HG03457 (cell line): ENCODE data around the gene DCAF6.

ENCODE experiments used
- ATAC-seq: cut with Tn5 transposase; IDR thresholded peaks from one replicate; pipeline ENCODE4 v1.9.1; 2021; ENCODE audit warnings: moderate number of reproducible peaks; ENCODE audit not compliant: unreplicated experiment

The DCAF6 gene

DNA sequence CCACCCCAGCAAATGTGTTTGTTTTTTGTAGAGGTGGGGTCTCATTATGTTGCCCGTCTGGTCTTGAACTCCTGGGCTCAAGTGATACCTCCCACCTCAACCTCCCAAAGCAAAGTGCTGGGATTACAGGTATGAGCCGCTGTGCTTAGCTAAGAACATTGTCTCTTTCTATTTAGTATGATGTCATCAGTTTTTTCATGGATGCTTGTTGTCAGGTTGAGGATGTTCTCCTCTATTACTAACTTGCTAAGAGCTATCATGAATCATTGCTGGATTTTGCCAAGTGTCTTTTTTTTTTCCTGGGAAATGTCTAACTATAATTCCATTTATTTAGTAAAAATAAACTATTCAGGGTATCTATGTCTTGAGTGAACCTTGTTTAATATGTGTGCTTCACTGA, 19.4 kb downstream of the DCAF6 start:
- no peak for ATAC-seq

DNA sequence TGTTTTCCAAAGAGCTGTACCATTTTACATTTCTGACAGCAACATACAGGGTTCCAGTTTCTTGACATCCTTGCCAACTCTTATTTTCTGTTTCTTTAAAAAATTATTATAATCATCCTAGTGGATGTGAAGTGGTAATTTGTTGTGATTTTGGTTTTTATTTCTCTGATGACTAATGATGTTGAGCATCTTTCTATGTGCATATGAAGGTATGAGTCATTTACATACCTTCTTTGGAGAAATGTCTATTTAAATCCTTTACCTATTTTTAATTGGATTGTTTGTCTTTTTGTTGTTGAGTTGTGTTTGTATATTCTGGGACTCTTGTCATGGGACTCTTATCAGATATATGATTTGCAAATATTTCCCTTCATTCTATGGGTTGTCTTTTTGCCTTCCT, 21.2 kb downstream of the DCAF6 start:
- ATAC-seq, result no peak

DNA sequence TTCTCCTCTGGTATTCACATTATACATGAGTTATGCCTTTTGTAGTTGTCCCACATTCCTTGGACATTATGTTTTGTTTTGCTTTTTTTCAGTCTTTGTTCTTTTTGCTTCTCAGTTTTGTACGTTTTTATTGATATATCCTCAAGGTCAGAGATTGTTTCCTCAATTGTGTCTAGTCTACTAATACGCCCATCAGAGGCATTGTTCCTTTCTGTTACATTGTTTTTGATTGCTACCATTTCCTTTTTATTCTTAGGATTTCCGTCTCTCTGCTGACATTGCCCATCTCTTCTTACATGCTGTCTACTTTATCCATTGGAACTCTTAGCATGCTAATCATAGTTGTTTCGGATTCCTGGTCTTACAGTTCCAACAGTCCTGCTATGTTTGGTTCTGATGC, 28.2 kb downstream of the DCAF6 start:
- ATAC-seq, result no peak

DNA sequence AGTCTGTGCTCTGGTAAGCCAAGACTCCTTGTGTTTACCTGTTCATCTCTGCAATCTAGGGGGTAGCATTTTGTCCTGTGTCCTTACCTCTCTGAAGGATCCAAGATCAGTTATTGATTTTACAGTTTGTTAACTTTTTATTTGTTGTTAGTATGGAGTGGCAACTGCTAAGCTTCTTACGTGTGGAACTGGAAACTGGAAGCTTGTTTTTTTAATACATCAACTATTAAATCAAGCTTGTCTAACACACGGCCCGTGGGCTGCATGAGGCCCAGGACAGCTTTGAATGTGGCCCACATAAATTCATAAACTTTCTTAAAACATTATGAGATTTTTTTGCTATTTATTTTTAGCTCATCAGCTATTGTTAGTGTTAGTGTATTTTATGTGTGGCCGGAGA, 29.6 kb downstream of the DCAF6 start:
- ATAC-seq, result no peak

DNA sequence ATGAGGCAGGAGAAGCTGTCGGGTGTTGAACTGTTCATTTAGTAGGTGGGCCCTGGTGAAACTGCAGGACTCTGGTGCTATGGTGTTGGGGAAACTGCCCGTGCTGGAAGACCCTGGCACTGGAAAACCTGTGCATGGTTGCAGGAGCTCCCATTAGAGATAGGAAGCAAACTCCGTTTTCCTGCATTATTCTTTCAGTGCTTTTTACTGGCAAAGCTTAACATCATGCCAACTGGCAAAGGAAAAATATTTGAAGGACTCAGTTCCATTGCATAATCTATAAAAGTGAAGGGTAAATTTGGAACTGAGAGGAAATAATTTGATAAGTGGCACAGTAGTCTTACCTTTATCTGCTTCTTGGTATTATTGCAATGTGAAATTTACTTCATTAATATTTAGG, 32.1 kb downstream of the DCAF6 start:
- no peak for ATAC-seq

DNA sequence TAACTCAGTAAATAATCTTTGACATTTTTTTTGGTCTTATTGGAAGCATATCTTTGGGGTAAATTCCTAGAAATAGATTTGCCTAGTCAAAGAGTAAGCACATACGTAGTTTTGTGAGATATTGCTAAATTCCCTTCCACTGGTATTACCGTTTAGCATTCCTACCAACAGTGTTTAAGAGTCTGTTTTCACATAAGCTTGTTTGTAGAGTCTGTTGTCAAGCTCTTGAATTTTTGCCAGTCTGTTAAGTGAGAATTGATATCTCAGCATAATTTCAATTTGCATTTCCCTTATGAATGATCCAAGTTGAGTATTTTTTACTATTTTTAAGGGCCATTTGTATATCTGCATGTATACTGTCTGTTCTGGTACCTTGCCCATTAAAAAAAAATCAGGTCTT, 37.3 kb downstream of the DCAF6 start:
- no peak for ATAC-seq

DNA sequence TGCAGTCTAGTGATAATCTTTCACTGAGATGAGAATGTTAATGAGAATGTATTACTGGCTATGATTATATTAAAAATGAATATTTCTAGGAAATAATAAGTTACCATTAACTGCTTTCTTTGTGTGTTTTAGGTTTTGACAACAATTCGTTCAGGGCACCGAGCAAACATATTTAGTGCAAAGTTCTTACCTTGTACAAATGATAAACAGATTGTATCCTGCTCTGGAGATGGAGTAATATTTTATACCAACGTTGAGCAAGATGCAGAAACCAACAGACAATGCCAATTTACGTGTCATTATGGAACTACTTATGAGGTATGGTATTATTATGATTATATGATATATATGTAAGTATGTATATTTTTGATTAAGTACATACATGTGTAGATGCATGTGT, 38.2 kb downstream of the DCAF6 start:
- no peak for ATAC-seq

DNA sequence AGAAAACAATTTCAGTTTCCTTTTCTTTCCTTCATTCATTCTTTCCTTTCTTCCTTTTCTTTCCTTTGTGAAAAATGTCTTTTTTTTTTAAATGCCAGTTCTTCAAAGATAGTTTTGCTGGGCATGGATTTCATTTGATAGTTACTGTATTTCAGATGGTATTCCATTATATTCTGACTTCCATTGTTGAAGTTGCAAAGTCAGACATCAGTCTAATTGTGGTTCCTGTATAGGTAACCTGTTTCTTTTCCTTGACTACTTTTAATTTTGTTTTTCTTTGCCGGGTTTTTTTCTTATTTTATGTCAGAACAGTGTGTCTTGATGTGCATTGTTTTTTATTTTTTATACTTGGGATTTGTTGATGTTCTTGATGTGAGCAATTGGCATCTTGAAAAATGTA, 40.8 kb downstream of the DCAF6 start:
- ATAC-seq, result no peak

DNA sequence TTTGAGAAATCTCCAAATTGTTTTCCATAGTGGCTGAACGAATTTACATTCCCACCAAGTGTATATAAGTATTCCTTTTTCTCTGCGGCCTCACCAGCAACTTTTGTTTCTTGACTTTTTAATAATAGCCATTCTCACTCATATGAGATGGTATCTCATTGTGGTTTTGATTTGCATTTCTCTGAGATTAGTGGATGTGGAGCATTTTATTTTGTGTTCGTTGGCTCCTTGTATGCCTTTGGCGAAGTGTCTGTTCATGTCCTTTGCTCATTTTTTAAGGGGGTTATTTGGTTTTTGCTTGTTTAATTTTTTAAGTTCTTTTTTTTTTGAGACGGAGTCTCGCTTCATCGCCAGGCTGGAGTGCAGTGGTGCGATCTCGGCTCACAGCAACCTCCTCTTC, 45.5 kb downstream of the DCAF6 start:
- ATAC-seq, result no peak

DNA sequence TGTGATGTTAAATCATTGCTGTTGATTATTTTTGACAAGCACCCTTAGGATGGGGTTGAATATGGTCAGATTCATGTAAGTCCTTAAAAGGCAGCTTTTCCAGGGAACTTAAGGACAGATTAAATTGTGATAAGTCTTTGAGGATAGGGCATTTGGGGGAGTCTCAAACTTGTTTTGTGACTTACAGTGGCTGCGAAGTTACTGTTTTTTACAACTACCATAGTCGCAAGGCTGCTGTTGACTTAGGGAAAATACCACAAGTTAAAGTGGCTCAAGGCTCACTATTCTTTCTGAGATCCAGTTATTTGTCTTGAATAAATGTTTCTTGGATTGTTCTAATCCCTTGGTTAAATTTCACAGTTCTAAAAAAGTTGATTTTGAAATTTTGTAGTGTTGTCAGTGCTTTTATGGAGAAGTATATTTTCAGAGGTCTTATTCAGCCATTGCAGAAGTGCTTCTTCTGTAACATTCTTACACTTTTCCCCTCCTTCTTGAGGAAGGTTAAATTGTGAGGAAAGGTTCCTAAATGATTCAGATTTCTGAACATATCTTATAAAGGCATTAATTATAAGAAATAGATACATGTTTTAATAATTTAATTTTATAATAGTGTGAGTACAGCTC, 47.4 kb downstream of the DCAF6 start:
- ATAC-seq, result no peak

DNA sequence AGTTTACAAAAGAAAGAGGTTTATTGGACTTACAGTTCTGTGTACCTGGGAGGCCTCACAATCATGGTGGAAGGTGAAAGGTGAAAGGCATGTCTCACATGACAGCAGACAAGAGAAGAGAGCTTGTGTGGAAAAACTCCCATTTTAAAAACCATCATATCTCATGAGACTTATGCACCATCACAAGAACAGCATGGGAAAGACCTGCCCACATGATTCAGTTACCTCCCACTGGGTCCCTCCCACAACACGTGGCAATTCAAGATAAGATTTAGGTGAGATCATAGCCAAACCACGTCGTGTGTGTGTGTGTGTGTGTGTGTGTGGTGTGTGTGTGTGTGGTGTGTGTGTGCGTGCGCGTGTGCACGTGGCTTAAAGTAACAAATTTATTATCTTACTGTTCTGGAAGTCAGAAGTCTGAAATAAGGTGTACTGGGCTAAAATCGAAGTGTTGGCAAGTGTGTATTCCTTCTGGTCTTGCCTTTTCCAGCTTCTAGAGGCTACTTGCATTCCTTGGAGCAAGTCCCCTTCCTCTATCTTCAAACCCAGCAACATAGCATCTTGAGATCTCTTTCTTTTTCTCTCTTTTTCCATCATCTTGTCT, 48.5 kb downstream of the DCAF6 start:
- no peak for ATAC-seq

DNA sequence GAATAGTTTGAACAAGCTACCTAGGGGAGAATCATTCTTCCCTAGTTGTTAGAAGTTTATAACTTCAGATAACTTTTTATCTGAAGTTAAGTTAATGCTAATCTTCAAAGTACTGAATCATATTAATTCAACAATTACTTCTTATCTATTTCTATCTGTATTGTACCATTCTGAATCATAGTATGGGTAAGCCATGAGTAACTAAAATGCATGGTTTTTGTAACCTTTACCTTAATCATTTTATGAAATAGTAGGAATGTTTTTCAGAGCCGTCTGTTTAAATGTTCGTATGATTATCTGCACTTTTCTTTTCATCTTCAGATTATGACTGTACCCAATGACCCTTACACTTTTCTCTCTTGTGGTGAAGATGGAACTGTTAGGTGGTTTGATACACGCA, 50.7 kb downstream of the DCAF6 start:
- no peak for ATAC-seq

DNA sequence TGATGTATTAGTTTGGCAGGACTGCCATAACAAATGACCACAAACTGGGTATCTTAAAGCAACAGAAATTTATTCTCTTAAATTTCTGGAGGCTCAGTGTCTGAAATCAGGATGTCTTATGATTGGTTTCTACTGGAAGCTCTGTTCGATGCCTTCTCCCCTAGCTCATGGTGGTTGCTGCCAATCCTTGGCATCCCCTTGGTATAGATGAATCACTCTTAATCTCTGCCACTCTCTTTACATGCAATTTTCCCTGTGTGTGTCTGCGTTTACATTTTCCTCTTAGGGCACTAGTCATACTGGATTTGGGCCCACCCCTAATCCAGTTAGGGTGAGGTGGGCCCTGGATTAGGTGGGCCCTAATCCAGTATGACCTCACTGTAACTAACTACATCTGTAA, 55.1 kb downstream of the DCAF6 start:
- no peak for ATAC-seq

DNA sequence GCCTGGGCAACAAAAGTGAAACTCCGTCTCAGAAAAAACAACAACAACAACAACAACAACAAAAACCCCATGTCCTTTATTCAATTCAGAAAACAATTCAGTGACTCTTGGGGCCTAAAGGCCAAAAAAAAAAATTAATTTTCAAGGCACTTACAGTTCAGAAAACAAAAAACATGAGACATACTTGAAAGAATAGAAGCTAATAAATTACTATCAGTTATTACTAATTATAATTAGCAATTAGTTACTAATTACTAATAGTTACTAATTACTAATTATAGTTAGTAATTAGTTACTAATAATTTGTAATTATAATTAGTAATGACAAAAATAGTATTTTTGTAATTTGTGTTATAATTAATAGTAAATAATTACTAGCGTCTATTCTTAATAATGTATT, 57.2 kb downstream of the DCAF6 start:
- ATAC-seq, result no peak

DNA sequence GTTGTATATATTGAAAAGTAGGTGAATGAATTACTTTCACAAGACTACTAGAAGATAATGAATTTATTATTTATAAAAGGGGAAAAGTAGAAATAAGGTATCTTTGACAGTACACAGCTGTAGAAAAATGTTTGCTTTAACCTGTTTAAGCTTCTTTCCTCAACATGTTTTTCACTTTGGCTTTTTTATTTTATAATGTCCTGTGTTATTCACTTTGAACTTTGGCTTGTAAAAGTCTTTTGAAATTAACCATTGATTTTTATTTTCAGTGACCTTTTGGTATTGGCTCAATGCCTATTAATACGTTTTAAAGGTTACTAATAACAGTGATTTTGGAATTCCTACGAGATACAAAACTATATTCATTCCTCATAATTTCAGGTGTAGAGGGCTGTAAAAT, 58.1 kb downstream of the DCAF6 start:
- ATAC-seq, result no peak

DNA sequence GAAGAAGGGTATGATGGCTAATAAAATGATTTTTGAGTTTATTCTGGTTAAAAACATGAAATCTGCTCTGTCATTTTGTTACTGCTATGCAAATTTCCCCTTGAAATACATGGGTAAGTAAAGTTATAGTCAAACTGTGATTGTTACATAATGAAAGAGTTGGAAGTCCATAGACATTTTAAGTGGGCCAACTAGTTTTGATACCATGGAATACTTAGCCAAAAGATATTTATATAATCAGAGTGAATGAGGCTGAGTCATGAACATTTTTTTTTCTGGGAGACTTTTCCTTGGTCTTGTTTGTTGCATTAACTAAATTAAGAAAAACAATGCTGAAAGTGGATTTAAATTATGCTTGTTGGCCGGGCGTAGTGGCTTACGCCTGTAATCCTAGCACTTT, 58.6 kb downstream of the DCAF6 start:
- no peak for ATAC-seq

DNA sequence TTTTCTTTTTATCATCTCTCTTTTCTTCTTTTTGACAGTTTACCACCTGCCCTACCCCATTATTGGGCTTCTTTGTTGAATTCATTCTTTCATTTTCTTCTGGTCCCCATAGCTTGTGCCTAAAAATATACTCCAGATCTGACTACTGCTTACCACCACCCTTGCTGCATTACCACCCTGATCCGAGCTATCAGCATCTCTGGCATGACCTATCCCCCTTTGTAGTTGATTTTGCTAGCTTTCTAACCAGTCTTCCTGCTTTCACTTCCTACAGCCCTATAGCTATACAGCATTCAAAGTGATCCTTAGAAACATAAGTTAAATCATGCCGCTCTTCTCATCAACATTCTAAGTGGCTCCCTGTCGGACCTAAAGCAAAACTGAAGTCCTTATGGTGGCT, 59.8 kb downstream of the DCAF6 start:
- ATAC-seq, result no peak

DNA sequence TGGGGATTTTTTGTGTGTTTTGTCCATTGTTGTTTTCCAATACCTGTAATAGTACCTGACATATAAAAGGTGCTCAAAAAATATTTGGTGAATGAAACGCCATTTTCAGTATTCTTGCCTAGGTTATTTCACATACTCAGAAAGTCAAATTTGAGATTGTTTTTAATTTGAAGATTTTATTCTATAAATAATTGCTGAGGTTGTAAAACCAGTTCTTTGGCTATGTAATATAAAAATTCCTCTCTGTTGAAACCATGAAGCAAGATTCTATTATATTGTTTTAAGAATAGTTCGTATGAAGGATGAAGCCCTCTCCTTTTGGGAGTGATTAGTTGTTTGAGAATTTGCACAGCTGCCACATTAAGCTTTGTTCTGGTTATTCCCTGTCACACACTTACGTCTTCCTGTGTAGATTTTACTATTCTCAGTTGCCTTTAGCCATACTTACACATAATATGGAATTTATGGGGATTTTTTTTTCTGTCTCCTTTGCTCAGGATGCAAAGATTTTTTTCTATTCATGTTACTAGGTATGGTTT, 60.6 kb downstream of the DCAF6 start:
- ATAC-seq, result no peak

DNA sequence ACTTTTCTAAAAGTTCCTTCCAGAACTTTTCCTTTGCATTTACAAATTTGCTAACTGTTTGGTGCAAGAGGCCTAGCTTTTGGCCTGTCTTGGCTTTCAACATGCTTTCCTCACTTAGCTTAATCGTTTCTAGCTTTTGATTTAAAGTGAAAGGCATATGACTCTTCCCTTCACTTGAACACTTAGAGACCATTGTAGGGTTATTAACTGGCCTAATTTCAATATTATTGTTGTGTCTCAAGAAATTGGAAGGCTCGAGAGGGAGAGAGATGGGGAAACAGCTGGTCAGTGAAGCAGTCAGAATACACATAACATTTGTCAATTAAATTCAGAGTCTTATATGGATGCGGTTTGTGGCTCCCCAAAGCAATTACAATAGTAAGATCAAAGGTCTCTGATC, 63.4 kb downstream of the DCAF6 start:
- no peak for ATAC-seq

DNA sequence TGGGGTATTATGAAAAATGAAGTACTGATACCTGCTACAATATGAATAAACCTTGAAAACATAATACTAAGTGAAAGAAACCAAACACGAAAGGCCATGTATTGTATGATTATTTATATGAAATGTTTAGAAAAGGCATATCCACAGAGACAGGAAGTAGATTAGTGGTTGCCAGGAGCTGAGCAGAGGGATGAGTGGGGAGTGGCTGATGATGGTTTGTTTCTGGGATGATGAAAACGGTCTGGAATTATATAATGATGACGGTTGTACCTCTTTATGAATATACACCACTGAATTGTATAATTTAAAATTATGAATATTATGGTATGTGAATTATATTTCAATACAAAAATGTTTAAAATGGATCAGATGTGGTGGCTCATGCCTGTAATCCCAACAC, 64.2 kb downstream of the DCAF6 start:
- ATAC-seq, result no peak

DNA sequence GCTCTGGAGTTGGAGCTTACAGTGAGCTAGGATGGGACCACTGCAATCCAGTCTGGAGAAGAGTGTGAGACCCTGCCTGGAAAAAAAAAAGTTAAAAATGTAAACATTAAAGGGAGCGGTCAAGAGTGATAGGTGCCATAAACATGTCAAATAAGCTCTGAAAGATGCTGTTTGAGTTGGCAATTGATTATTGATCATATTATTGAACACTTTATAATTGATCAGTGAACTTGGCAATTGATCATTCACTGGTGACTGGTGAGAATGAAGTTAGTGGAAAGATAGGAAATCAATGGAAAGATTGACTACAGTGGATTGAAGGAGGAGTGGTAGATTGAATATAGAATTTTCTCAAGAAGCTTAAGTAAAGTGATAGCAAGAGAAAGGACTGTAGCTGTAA, 64.7 kb downstream of the DCAF6 start:
- no peak for ATAC-seq

DNA sequence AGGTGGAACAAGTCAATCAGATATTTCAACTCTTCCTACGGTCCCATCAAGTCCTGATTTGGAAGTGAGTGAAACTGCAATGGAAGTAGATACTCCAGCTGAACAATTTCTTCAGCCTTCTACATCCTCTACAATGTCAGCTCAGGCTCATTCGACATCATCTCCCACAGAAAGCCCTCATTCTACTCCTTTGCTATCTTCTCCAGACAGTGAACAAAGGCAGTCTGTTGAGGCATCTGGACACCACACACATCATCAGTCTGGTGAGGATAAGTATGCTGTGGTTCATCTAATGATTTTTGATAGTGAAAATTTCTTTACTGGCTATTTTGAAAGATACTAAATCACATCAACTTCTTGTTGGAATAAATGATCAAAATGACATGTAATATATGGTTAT, 68.0 kb downstream of the DCAF6 start:
- ATAC-seq, result no peak

DNA sequence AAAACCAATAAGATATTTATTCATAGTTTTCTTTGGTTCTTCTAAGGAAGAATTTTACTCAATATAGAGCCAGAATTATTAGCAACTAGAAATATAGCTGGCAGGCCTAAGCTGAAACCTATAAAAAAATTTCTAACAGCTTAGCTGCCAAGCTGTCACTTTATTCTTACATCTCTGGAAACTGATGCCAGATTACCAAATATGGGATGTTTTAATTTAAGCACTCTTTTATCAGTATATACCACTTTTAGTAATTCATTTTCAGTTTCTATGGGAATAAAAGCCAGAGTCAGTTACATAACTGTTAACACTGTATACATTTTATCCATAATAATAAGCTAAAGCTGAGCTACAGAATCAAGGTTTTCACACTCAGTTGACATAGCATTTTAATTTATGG, 69.0 kb downstream of the DCAF6 start:
- ATAC-seq, result no peak
